Panc1 (cell line): ENCODE measurements around the gene PCCA. TPM values are rescaled to one million over a fixed set of nuclear protein-coding genes. Genes with fewer than 3 reads are reported as not detected.
"Not testable (repeated sequence)": the region's sequence is repeated elsewhere in the genome, so short reads cannot be mapped to it uniquely, and the experiment has no call there.

Source experiments
- ATAC-seq: fragments of 200-7000 bp; cut with Tn5 transposase; 2 replicates; pipeline ENCODE4 v1.9.1; 2020; ENCODE audit warnings: mild to moderate bottlenecking, moderate library complexity
- BruUV-seq: library from RNA; stranded (reverse); fragments of 400-500 nt; replicated peaks from 2 replicates; lab custom pipeline; 2021; lab: Mats Ljungman, UMichigan
- CTCF ChIA-PET: fragments of 300-600 bp; sonication (Branson Sonifier 250); formaldehyde crosslinking; loops from one replicate; lab custom pipeline; 2022; ENCODE audit warnings: antibody characterized with exemption; lab: Charles Lee
- POLR2A ChIA-PET: fragments of 300-600 bp; sonication (Branson Sonifier 250); formaldehyde crosslinking; loops from one replicate; lab custom pipeline; 2022; ENCODE audit warnings: antibody characterized with exemption; lab: Charles Lee
- DNase-seq: peaks from one replicate; pipeline ENCODE4 v3.0.0-alpha.2; 2010; ENCODE audit warnings: low read depth, low spot score
- H3K27ac ChIP-seq: 2 replicates; pipeline ENCODE4 v1.5.1; 2011; ENCODE audit warnings: mild to moderate bottlenecking, low read length, inconsistent platforms
- H3K27me3 ChIP-seq: fragments of 200-500 bp; sonication (Bioruptor generic); 2 replicates; pipeline ENCODE4 v1.6.0; 2014; ENCODE audit warnings: low read length, inconsistent platforms; ENCODE audit not compliant: control insufficient read depth, insufficient read depth
- H3K36me3 ChIP-seq: fragments of 200-500 bp; sonication (Bioruptor generic); 2 replicates; pipeline ENCODE4 v1.5.1; 2014; ENCODE audit warnings: inconsistent platforms, mild to moderate bottlenecking, low read length, moderate library complexity; ENCODE audit not compliant: control insufficient read depth, insufficient read depth
- H3K4me1 ChIP-seq: 2 replicates; pipeline ENCODE4 v1.5.1; 2011; ENCODE audit warnings: inconsistent platforms, mild to moderate bottlenecking, low read length, moderate library complexity; ENCODE audit not compliant: control insufficient read depth, insufficient read depth
- H3K4me3 ChIP-seq, 2 experiments: 2 replicates each; pipeline ENCODE4 v1.5.1; 2011 to 2012; ENCODE audit warnings: low read depth in 2 of 2, low read length in 2 of 2, mild to moderate bottlenecking in 2 of 2, inconsistent platforms in 1 of 2, moderate library complexity in 1 of 2
- H3K9me3 ChIP-seq: fragments of 200-500 bp; sonication (Bioruptor generic); 2 replicates; pipeline ENCODE4 v1.5.1; 2014; ENCODE audit warnings: low read depth, mild to moderate bottlenecking, inconsistent platforms, low read length, moderate library complexity; ENCODE audit not compliant: control insufficient read depth, insufficient read depth
- CTCF ChIP-seq: fragments of 450-650 bp; IDR thresholded peaks from 2 replicates; pipeline ENCODE4 v1.5.1; 2017; ENCODE audit warnings: mild to moderate bottlenecking
- POLR2AphosphoS5 ChIP-seq: IDR thresholded peaks from 2 replicates; pipeline ENCODE4 v1.6.1; 2012; ENCODE audit warnings: mild to moderate bottlenecking, low read depth, low read length, moderate library complexity
- REST ChIP-seq, 2 experiments: IDR thresholded peaks; 2 replicates each; pipeline ENCODE4 v1.6.1; 2011 to 2012; ENCODE audit warnings: low read depth in 2 of 2, control low read depth in 1 of 2, low read length in 1 of 2, mild to moderate bottlenecking in 1 of 2, moderate library complexity in 1 of 2; ENCODE audit not compliant: insufficient read depth in 1 of 2
- SIN3A ChIP-seq: IDR thresholded peaks from 2 replicates; pipeline ENCODE4 v1.6.1; 2012; ENCODE audit warnings: low read depth, mild to moderate bottlenecking, low read length, moderate library complexity, borderline replicate concordance; ENCODE audit not compliant: insufficient read depth
- TCF7L2 ChIP-seq: IDR thresholded peaks from 2 replicates; pipeline ENCODE4 v1.6.1; 2011; ENCODE audit warnings: mild to moderate bottlenecking, low read depth, low read length, inconsistent platforms
- in situ Hi-C: cut with HindIII; loops from 2 replicates; pipeline ENCODE4 v1.10.0; 2016; ENCODE audit warnings: low sequenced_read_pairs, low pct_unique_long_range_greater_than_20kb
- intact Hi-C: fragments of 100-400 bp; cut with micrococcal nuclease; formaldehyde crosslinking; loops from one replicate; pipeline ENCODE4 v1.10.0; 2022; ENCODE audit not compliant: unreplicated experiment
- total RNA-seq: library from RNA; stranded (reverse); gene quantifications from one replicate; pipeline ENCODE4 v1.2.1, GENCODE V29; 2021; ENCODE audit not compliant: unreplicated experiment

Gene PCCA
- total RNA-seq, 1 experiment from 2014 or later = 14.7 TPM

- CTCF ChIA-PET = no interaction called here
- H3K27me3 ChIP-seq = no peaks in the 10 kb centered on the region
- POLR2A ChIA-PET = no interaction called here
- no TSS peak for BruUV-seq
- ATAC-seq (no peak), DNase-seq (no peak)
- H3K4me3 ChIP-seq = no peak overlapping the region
- no peak overlapping the region for H3K27ac ChIP-seq
- intact Hi-C loops (no loop called here), in situ Hi-C loops (no loop called here)
- no peak for TF ChIP-seq SIN3A
- TF ChIP-seq CTCF = no peak
- TF ChIP-seq REST (IDR thresholded peaks at IDR 0.05; ENCODE audit: insufficient read depth in 1 of 2, low read depth in 2 of 2, low read length in 1 of 2) = no peak
- no peak for TF ChIP-seq TCF7L2
- no peak for TF ChIP-seq POLR2AphosphoS5
- H3K36me3 ChIP-seq = no peaks in the 10 kb centered on the region
- no peaks in the 10 kb centered on the region for H3K9me3 ChIP-seq
- H3K4me1 ChIP-seq = no peaks in the 10 kb centered on the region
Observed at GRCh38 chr13:100221166-100221565, 132.3 kb downstream of the PCCA start.

- H3K9me3 ChIP-seq, BruUV-seq, H3K27me3 ChIP-seq, H3K4me3 ChIP-seq, H3K4me1 ChIP-seq, ATAC-seq, DNase-seq, POLR2A ChIA-PET, intact Hi-C loops, H3K27ac ChIP-seq, in situ Hi-C loops, CTCF ChIA-PET, H3K36me3 ChIP-seq: not testable (repeated sequence)
Observed at GRCh38 chr13:100223966-100224530, 135.2 kb downstream of the PCCA start.

- Histone ChIP-seq H3K4me3 (no peak overlapping the region), H3K9me3 (no peaks in the 10 kb centered on the region), H3K36me3 (no peaks in the 10 kb centered on the region), H3K27ac (no peak overlapping the region), H3K27me3 (no peaks in the 10 kb centered on the region), H3K4me1 (peaks cover 10% of the 10 kb centered on the region; the same call in 1 of the 2 replicates)
- ATAC-seq (no peak), DNase-seq (no peak)
- TF ChIP-seq TCF7L2 (no peak), CTCF (no peak), POLR2AphosphoS5 (no peak), REST (IDR thresholded peaks at IDR 0.05; ENCODE audit: insufficient read depth in 1 of 2, low read depth in 2 of 2, low read length in 1 of 2) (no peak)
- in situ Hi-C loops = no loop called here
- POLR2A ChIA-PET = no interaction called here
- CTCF ChIA-PET = no interaction called here
- BruUV-seq = no TSS peak
- intact Hi-C loops = loop anchor here (10.0 kb wide), 2 partner anchors 315 to 575 kb away; no protein-coding TSS in a partner anchor
Observed at GRCh38 chr13:100229603-100230002, 140.7 kb downstream of the PCCA start.
